Measurements from ENCODE around the gene RFPL1. TPM values are rescaled to one million over a fixed set of nuclear protein-coding genes. Genes with fewer than 3 reads are reported as not detected.
A peak's percentile ranks its signal among the peaks of the same experiment; 100 is the strongest.
"Not testable (repeated sequence)": the region's sequence is repeated elsewhere in the genome, so short reads cannot be mapped to it uniquely, and the experiment has no call there.

RFPL1 gene
- total RNA-seq, 1 experiment from 2014 or later = not detected

- not testable (repeated sequence) for H2AFZ ChIP-seq, DNase-seq
Measured at GRCh38 chr22:29412772-29413171, 25.6 kb upstream of the RFPL1 start.

GRCh38 chr22:29414951-29415591 lies 23.3 kb upstream of the RFPL1 start:
- DNase-seq = peak; percentile 35 to 52
- H3K9me3 ChIP-seq (ENCODE audit: insufficient read depth, low read depth); CTCF ChIA-PET; H3K79me2 ChIP-seq (ENCODE audit: low read depth); BruUV-seq (replicated peaks); POLR2A ChIA-PET (ENCODE audit: unreplicated experiment); H3K27ac ChIP-seq; intact Hi-C loops (cut with micrococcal nuclease; ENCODE audit: unreplicated experiment); H3K9me2 ChIP-seq (ENCODE audit: insufficient read depth); H3K27me3 ChIP-seq (ENCODE audit: insufficient read depth, low read depth); H4K20me1 ChIP-seq (ENCODE audit: insufficient read depth); H3K36me3 ChIP-seq (ENCODE audit: low read depth); H3K4me1 ChIP-seq (replicated peaks; ENCODE audit: insufficient read depth); H3F3A ChIP-seq (ENCODE audit: insufficient read depth, low read depth): not testable (repeated sequence)
- Histone ChIP-seq H2AFZ (peak overlapping the region; percentile 90), H3K4me3 (peak overlapping the region; percentile 68), H3K4me2 (peak overlapping the region; percentile 88)

More at GRCh38 chr22:29412772-29413171, 25.6 kb upstream of the RFPL1 start:
- H3K4me3 ChIP-seq; POLR2A ChIA-PET (ENCODE audit: unreplicated experiment); intact Hi-C loops (cut with micrococcal nuclease; ENCODE audit: unreplicated experiment); H3K4me2 ChIP-seq; H3K4me1 ChIP-seq (replicated peaks; ENCODE audit: insufficient read depth); H3K27ac ChIP-seq; CTCF ChIA-PET; H3K9me3 ChIP-seq (ENCODE audit: insufficient read depth, low read depth); H3K79me2 ChIP-seq (ENCODE audit: low read depth); H4K20me1 ChIP-seq (ENCODE audit: insufficient read depth); H3K36me3 ChIP-seq (ENCODE audit: low read depth); H3K27me3 ChIP-seq (ENCODE audit: insufficient read depth, low read depth); H3F3A ChIP-seq (ENCODE audit: insufficient read depth, low read depth); H3K9me2 ChIP-seq (ENCODE audit: insufficient read depth); BruUV-seq (replicated peaks): not testable (repeated sequence)
- TF ChIP-seq CTCF (conservative IDR thresholded peaks at IDR 0.05) = peak; percentile 57

- H3K79me2 ChIP-seq (ENCODE audit: low read depth); H3K27ac ChIP-seq; H3F3A ChIP-seq (ENCODE audit: insufficient read depth, low read depth); H3K4me1 ChIP-seq (replicated peaks; ENCODE audit: insufficient read depth); H4K20me1 ChIP-seq (ENCODE audit: insufficient read depth); intact Hi-C loops (cut with micrococcal nuclease; ENCODE audit: unreplicated experiment); BruUV-seq (replicated peaks); H3K9me3 ChIP-seq (ENCODE audit: insufficient read depth, low read depth); H3K9me2 ChIP-seq (ENCODE audit: insufficient read depth); H3K4me3 ChIP-seq; H2AFZ ChIP-seq; H3K36me3 ChIP-seq (ENCODE audit: low read depth); DNase-seq; H3K27me3 ChIP-seq (ENCODE audit: insufficient read depth, low read depth); POLR2A ChIA-PET (ENCODE audit: unreplicated experiment); H3K4me2 ChIP-seq; CTCF ChIA-PET: not testable (repeated sequence)
Measured at GRCh38 chr22:29418704-29419103, 19.7 kb upstream of the RFPL1 start.

- BruUV-seq (replicated peaks) = no TSS peak
- H4K20me1 ChIP-seq (ENCODE audit: insufficient read depth) = no peaks in the 10 kb centered on the region
- H3K27ac ChIP-seq = no peak overlapping the region
- H3K4me2 ChIP-seq = no peak overlapping the region
- no peak overlapping the region for H3K4me3 ChIP-seq
- TF ChIP-seq CTCF (conservative IDR thresholded peaks at IDR 0.05) (no peak), EZH2 (IDR thresholded peaks at IDR 0.05; ENCODE audit: low read depth) (no peak)
- CTCF ChIA-PET = interaction anchor here (0.6 kb wide), 1 partner anchor 273 kb away, joined by 3 read pairs; no protein-coding TSS in a partner anchor
- POLR2A ChIA-PET (ENCODE audit: unreplicated experiment) = interaction anchor here (0.6 kb wide), 1 partner anchor 168 kb away, joined by 3 read pairs; no protein-coding TSS in a partner anchor
- H3K9me3 ChIP-seq (ENCODE audit: insufficient read depth, low read depth) = no peaks in the 10 kb centered on the region
- H3F3A ChIP-seq (ENCODE audit: insufficient read depth, low read depth) = no peaks in the 10 kb centered on the region
- no peaks in the 10 kb centered on the region for H3K79me2 ChIP-seq (ENCODE audit: low read depth)
- no peaks in the 10 kb centered on the region for H3K4me1 ChIP-seq (replicated peaks; ENCODE audit: insufficient read depth)
- no peaks in the 10 kb centered on the region for H3K36me3 ChIP-seq (ENCODE audit: low read depth)
- intact Hi-C loops (cut with micrococcal nuclease; ENCODE audit: unreplicated experiment) = no loop called here
- no peak overlapping the region for H2AFZ ChIP-seq
- H3K27me3 ChIP-seq (ENCODE audit: insufficient read depth, low read depth) = no peaks in the 10 kb centered on the region
- DNase-seq = no peak
- H3K9me2 ChIP-seq (ENCODE audit: insufficient read depth) = no peaks in the 10 kb centered on the region
Measured at GRCh38 chr22:29426476-29426875, 11.9 kb upstream of the RFPL1 start.

Data from PC-9 (cell line).